H1 (cell line): ENCODE data around the gene H6PD.

ENCODE experiments used
- EZH2 ChIP-seq: fragments of 200-600 bp; sonication (generic); IDR thresholded peaks from 2 replicates; pipeline ENCODE4 v1.7.1; 2012; ENCODE audit warnings: low read depth, mild to moderate bottlenecking, moderate library complexity, low read length, inconsistent platforms; ENCODE audit not compliant: severe bottlenecking
- POLR2A ChIP-seq, 2 experiments: IDR thresholded peaks; 1 replicate in 1 of 2; 2 replicates in 1 of 2; pipeline ENCODE4 v1.6.1; 2011; ENCODE audit warnings: low read depth in 2 of 2, low read length in 2 of 2, mild to moderate bottlenecking in 2 of 2; ENCODE audit errors: control extremely low read depth in 1 of 2
- POLR2AphosphoS5 ChIP-seq: IDR thresholded peaks from 2 replicates; pipeline ENCODE4 v1.6.1; 2011; ENCODE audit warnings: low read depth, low read length
- RAD21 ChIP-seq, 2 experiments: IDR thresholded peaks in 1 of 2; conservative IDR thresholded peaks in 1 of 2; 2 replicates each; pipeline ENCODE4 v1.6.1; 2011; ENCODE audit warnings: low read depth in 2 of 2, low read length in 2 of 2, improper control_type of control experiment in 1 of 2, inconsistent platforms in 1 of 2, mild to moderate bottlenecking in 1 of 2, moderate library complexity in 1 of 2
- SP2 ChIP-seq: IDR thresholded peaks from 2 replicates; pipeline ENCODE4 v1.6.1; 2012; ENCODE audit warnings: mild to moderate bottlenecking, low read length, inconsistent platforms
- TAF1 ChIP-seq: IDR thresholded peaks from 2 replicates; pipeline ENCODE4 v1.6.1; 2011; ENCODE audit warnings: mild to moderate bottlenecking, low read depth, low read length
- TEAD4 ChIP-seq: IDR thresholded peaks from 2 replicates; pipeline ENCODE4 v1.6.1; 2012; ENCODE audit warnings: low read depth, low read length, inconsistent platforms, mixed read lengths
- TF ChIP-seq, protein P1 (sequence below), 3 experiments: IDR thresholded peaks; 1 replicate in 2 of 3; 2 replicates in 1 of 3; pipeline versions ENCODE4 v1.5.1 to v1.6.1; 2011; ENCODE audit warnings: low read length in 3 of 3, mild to moderate bottlenecking in 3 of 3, inconsistent platforms in 2 of 3, low read depth in 1 of 3, moderate library complexity in 1 of 3; ENCODE audit not compliant: insufficient read depth in 1 of 3; ENCODE audit errors: control extremely low read depth in 1 of 3
- TF ChIP-seq, protein P2 (sequence below): IDR thresholded peaks from 2 replicates; pipeline ENCODE4 v1.6.1; 2012; ENCODE audit warnings: inconsistent platforms
- TF ChIP-seq, protein P3 (sequence below): IDR thresholded peaks from 2 replicates; pipeline ENCODE4 v1.6.1; 2011; ENCODE audit warnings: low read length, improper control_type of control experiment

DNA sequence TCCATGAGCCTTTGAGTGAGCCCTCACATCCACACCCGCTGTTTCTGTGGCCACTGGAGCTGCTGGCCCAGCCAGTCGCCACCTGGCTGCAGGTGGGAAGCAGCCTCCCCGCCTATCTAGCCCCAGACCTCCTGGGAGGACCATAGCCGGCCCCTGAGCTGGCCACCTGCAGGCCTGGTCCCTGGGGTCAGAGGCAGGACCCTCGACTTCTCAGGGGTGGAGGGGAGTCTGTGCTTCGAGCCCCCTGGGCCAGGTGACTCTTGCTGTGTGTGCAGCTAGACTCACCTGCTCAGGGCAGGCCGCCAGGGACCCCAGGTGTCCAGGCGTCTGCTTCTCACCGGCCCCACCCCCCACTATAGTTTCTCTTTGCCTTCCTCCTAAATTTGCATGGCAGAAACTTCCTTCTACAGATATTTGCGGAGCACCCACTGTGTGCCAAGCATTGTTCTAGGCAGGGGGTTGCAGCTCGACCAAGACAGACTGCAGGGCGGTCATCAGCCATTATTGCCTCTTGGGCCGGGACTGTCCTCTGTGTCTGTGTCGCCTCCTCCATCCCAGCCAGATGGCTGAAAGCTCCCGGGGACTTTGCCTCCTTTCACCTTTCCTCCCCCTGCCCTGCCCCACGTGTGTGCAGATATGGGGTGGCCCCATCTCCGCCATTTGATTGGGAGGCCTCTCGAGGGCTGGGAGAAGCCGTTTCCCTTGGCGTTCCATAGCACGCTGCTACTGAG, 85.4 kb downstream of the H6PD start:
- TF ChIP-seq, protein P1, sequence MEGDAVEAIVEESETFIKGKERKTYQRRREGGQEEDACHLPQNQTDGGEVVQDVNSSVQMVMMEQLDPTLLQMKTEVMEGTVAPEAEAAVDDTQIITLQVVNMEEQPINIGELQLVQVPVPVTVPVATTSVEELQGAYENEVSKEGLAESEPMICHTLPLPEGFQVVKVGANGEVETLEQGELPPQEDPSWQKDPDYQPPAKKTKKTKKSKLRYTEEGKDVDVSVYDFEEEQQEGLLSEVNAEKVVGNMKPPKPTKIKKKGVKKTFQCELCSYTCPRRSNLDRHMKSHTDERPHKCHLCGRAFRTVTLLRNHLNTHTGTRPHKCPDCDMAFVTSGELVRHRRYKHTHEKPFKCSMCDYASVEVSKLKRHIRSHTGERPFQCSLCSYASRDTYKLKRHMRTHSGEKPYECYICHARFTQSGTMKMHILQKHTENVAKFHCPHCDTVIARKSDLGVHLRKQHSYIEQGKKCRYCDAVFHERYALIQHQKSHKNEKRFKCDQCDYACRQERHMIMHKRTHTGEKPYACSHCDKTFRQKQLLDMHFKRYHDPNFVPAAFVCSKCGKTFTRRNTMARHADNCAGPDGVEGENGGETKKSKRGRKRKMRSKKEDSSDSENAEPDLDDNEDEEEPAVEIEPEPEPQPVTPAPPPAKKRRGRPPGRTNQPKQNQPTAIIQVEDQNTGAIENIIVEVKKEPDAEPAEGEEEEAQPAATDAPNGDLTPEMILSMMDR (IDR thresholded peaks at IDR 0.05; ENCODE audit: control extremely low read depth in 1 of 3, insufficient read depth in 1 of 3, low read depth in 1 of 3, low read length in 3 of 3), result no peak
- TF ChIP-seq TAF1 (no peak), POLR2AphosphoS5 (no peak), POLR2A (IDR thresholded peaks at IDR 0.05; ENCODE audit: control extremely low read depth in 1 of 2, low read depth in 2 of 2, low read length in 2 of 2) (no peak), RAD21 (IDR thresholded peaks at IDR 0.05 in 1 of 2, conservative IDR thresholded peaks at IDR 0.05 in 1 of 2; ENCODE audit: low read depth in 2 of 2, low read length in 2 of 2) (no peak), EZH2 (no peak), TEAD4 (no peak), SP2 (no peak)
- TF ChIP-seq, protein P2, sequence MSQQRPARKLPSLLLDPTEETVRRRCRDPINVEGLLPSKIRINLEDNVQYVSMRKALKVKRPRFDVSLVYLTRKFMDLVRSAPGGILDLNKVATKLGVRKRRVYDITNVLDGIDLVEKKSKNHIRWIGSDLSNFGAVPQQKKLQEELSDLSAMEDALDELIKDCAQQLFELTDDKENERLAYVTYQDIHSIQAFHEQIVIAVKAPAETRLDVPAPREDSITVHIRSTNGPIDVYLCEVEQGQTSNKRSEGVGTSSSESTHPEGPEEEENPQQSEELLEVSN, result no peak
- TF ChIP-seq, protein P3, sequence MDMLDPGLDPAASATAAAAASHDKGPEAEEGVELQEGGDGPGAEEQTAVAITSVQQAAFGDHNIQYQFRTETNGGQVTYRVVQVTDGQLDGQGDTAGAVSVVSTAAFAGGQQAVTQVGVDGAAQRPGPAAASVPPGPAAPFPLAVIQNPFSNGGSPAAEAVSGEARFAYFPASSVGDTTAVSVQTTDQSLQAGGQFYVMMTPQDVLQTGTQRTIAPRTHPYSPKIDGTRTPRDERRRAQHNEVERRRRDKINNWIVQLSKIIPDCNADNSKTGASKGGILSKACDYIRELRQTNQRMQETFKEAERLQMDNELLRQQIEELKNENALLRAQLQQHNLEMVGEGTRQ, result no peak
